GM18909 (cell line): Measurements from ENCODE around the gene C2CD3.

Experiments
- ATAC-seq: cut with Tn5 transposase; IDR thresholded peaks from one replicate; pipeline ENCODE4 v1.9.1; 2021; ENCODE audit warnings: mild to moderate bottlenecking; ENCODE audit not compliant: unreplicated experiment, poor library complexity

Gene C2CD3

GRCh38 chr11:73969991-73970800 is 200.6 kb downstream of the C2CD3 start:
- no peak for ATAC-seq

DNA sequence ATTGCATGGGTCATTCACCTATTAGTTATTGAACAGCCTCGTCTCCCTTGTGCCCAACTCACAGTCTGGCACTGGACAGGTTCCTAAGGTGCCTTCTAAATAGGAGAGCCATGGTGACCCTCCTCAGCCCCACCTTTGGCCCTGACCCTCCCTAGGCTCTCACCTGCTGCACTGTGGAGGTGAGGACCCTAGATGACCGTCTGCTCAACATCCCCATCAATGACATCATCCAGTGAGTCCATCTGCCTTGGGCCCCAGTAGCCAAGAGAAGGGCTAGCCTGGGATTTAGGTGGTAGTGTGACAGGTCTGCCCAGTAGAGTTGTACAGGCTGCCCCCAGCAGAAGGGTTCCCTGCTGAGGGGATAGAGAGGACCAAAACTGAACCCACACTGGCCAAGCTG is 201.7 kb downstream of the C2CD3 start:
- no peak for ATAC-seq

- no peak for ATAC-seq
Observed at GRCh38 chr11:73968356-73968966, 202.3 kb downstream of the C2CD3 start.

DNA sequence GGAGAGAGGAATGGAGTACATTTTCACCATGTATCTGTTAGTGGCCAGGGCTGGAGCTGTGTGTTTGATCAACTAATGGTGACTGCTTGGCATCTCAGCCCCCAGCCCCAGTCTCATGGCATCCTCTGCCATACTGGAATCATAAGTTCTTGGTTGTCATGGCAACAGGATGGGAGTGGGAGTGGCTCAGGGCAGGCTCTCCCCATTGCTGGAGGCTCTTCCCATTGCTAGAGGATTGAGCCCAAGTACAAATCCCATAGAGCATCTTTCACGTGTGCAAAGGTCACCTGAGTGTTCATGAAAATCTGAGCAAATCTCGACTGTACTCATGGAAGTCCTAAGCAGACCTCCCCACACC is 205.1 kb downstream of the C2CD3 start:
- ATAC-seq: no peak

- ATAC-seq: no peak
Observed at GRCh38 chr11:73965076-73965763, 205.6 kb downstream of the C2CD3 start.

DNA sequence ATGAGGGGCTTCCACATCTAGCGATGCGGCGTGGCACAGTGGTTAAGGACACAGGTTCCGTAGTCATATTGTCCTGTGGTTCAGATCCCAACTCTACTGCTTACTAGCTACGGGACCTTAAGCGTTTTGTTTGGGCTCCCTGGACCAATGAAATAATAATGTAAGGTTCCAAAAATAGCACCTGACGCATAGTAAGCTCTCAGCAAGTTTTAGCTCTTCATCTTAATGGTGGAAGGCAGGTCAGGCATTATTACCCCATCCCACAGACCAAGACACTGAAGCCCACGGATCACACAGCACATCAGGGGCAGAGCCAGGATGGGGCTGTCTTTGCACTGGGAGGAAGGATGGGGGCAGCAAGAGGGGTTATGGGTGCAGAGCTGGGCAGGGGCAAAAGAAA is 206.9 kb downstream of the C2CD3 start:
- no peak for ATAC-seq
